Kidney glomerular epithelial cell (primary cell): ENCODE data around the gene TLE3.

Experiments
- DNase-seq: peaks from one replicate; lab custom pipeline; 2025; lab: John Stamatoyannopoulos, UW

TLE3 gene

DNA sequence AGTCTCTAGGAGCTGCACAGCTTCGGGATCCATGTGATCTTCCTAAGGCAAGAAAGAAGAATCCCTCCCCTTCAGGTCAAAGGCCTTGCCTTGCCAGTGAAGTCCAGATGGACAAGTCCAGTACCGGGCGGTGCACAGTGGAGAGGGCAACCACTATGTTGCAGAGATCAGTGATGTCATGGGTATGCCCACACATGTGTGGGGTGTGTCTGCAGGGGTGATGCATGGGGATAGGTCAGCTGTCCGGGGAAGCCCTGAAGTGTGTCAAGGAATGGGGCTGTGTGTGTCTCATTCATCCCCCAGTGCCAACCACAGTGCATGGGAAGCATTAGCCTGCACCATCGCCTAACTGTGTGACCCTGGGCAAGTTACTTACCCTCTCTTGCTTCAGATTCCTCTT, 66.5 kb downstream of the TLE3 start:
- DNase-seq, result no peak

DNA sequence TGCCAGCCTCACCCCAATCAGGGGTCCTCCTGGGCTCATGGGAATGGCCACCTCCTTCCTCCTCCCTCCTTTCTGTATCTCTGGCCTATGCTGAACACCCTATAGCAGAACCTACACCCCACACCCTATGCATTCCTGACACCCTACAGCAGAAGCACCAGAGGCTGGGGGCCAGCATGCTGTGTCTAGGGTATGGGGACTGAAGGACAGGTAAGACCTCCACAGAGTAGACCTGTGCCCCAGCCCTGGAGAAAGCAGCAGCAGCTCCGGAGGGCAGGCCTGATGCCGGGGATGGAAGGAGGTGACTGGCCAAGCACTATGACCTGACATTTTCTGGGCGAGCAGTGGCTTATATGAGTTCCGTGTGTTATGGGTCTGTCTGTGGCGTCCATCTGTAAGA, 66.9 kb downstream of the TLE3 start:
- no peak for DNase-seq

DNA sequence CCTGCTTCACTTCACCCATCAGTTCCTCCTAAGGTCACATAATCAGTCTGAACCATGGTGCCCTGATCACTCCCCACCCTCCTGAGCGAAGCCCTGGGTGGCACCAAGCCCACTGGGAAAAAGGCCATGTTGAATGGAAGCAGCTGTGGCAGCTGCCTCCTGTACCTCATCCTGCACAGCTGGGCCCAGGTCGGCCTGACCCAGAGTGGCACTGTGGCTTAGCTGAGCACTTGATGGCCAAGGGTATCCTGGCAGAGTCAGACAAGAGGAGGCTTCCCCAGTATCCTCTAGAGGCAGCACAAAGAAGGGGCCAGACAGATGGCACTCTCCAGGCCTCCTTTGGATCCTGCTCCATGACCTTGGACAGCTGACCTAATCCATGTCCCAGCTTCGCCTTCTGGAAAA, 68.4 kb downstream of the TLE3 start:
- DNase-seq, result no peak

DNA sequence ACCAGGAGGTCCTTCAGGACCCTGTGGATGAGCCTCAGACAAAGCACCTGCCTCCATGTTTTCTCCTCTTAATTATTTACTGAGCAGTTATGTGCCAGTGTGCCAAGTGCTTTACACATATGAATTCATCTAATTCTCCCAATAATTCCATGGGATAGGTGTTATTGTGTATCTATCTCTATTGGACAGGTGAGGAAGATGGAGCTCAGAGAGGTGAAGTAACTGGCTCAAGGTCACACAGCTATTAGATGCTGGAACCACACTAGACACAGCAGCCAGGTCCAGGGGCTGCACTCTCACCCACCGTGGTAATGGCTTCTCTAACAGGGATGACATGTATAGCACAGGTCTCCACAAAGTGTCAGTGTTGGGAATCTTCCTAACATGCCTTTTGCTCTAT, 70.2 kb downstream of the TLE3 start:
- DNase-seq, result no peak

DNA sequence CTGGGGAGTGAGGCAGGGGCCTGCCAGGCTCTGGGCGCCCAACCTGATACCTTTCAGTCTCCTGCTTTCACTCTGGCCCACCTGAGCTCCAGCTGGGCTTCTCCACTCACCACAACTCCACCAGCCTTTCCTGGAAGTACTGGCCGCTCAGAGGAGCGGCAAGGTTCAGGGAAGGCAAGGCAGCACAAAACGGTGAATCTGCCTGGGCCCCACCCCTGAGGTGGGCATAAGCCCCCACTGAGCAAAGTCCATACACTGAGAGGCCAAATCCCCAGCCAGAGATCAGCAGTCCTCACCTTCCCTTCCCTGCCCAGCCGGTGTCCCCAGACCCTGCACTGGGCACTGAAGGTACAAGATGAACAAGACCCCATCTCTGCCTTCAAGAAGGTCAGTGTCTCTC, 70.7 kb downstream of the TLE3 start:
- DNase-seq, result no peak

DNA sequence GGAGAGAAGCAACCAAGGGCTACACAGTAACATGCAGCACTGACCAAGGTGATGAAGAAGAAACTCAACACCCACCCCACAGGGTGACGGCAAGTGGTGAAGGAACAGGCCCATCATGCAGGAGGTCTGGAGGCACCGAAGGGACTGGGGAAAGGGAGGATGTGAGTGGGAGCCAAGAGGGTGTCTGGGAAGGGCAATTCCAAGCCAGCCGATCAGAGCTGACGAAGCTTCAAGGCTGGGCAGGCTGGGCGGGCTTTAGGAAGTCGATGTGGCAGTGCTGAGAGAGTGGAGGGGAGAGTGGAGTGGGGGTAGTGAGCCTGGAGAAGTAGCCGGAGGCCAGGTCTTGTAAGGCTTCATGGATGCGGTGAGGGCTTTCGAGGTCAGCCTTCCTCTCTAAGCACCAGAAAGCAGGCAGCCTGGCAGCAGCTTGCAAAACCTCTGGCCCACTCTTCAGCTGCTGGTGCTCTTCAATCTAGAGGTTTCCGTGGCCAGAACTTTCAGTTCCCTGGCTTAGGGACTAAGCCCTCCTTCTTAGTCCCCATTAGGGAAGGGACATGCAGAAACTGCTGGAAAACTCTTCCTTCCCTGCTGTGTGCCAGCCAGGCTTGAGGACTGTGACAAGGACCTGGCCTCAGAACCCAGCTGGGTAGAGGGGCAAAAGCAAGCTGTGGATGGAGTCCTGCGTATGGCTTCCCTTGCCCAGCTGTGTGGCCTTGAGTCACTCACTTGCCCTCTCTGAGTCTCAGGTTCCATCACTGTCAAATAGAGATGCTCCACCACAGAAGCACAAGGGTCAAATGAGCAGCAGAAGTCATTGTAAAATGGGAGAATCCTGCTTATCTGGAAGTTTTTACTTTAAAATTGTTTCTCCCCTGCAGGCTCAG, 72.1 kb downstream of the TLE3 start:
- no peak for DNase-seq

DNA sequence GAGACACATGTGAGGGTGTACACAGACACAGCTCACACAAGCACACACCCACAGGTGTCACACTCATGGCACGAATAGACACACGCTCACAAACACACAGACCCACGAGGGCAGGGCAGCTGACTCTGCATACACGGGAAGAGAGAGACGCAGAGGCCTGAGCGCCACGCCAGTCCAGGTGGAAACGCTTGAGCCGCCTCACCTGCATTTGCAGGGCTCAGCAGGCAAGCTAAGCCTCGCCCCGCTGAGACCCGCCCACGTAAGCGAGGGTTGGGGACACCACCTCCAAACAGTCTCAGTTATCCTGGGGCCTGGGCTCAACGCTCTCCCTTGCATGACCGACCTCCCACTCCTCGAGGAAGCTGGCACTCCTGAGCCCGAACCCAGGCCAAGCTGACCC, 73.2 kb downstream of the TLE3 start:
- DNase-seq, result no peak

DNA sequence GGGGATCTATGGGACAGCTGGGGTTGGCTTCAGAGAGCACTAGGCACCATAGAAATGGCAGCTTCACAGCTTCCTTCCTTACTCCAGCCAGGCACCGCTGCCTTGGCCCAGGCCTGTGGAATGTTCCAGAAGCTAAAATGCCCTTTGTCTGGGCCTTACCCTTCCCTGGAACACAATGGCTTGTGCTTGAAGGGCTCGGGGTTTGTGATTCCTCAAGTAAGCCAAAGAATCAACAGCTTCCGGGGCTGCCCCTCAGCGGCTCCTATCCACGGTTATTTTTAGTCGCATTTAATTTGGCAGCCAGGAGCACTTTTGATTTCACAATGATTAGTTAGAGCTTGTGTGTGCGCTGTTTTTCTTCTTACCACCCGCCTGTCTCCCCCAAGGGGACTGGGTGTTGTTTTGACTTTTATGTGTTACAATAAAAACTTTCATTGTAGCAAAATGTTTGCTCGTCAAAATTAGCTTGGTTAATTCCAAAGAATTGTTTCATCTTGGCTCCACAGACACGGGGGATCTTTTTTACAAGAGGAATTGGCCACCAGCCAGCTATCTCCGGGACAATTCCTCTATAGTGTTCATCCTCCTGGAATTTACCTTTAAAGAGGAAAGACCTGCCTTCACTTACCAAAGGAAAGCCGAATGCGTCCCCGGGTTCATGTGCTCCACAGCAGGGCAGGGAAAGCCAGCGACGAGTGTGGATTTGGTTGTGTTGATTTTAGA, 73.8 kb downstream of the TLE3 start:
- no peak for DNase-seq

DNA sequence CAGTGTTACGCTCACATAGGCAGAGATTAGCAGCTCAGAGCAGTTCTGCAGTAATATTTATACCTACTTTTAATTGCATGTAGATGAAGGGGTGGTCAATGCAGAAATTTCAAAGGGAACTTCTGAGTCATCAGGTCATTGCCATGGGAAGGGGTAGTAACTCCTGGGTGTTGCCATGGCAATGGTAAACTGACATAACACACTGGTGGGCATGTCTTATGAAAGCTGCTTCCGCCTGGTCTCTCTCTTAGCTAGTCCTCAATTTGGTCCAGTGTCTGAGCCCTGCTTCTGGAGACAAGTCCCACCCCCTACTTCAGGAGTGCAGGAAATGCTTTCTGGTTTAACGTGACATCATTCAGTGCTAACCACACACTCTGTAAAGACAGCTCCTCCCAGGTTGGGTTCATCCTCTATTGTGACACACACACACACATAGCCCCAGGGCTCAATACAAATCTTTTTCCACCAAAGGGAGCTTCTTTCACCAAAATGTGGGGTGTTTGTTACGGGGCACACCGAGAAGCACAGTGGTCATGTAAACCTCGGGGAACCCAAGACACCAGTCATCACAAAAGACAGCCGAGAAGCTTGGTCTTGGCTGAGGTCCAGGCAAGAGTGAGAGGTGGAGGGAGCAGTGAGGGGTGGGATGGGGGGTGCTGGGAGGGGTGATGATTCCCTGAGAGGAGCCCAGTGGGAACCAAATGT, 74.5 kb downstream of the TLE3 start:
- DNase-seq, result peak; percentile 64

DNA sequence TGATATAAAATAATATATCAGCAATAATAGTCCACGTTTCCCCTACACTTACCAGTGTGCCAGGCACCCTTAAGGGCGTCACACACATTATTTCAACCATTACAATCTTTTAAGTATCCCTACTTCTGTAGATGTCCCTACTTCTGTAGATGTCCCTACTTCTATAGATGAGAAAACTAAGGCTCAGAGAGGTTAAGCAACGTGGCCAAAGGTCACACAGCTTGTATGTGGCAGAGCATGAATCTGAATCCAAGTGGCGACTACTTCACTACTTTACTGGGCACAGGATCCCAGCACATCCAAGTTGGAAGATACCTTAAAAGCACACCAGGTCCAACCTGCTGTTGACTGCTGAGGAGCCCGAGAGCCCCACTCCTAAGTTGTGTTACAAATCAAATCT, 77.5 kb downstream of the TLE3 start:
- DNase-seq, result no peak

DNA sequence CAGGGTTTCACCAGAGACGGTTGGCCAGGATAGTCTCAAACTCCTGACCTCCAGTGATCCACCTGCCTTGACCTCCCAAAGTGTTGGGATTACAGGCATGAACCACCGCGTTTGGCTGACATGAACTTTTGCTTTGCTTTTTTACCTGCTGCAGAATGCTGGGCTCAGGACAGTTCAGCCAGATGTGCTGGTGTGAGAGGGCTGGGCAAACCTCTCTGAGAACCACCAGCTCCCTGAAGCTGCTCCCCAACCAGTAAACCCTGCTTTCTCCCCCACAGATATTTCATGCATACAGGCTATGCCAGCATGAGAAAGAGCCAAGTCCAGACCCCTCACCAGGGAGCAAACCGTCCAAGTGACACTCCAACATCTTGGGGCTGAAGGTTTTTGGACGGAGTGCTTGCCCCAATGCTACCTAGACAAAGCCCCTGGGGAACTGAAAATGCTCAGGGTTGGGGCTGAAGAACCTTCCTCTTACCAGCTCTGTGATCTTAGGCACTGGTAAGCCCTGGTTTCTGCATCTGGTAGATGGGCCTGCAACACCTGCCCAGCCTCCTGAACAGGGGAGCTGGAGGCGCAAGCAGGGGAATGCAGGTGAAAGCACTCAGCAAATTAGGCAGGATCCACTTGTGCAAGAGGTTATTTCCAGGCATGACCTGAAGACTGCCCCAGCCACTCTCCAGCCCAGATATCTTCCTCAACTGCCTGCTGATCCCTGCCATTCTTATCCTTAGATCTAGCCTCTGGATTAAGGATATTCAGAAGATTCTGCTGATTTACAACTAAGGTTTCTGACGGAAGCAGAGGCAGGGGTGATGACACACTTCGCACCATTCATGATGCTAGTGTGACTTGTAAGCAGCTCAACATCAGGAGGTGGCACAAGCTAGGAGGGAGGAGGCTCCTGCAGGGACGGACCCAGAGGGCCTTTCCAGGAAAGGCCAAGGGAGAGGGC, 78.8 kb downstream of the TLE3 start:
- DNase-seq, result no peak

DNA sequence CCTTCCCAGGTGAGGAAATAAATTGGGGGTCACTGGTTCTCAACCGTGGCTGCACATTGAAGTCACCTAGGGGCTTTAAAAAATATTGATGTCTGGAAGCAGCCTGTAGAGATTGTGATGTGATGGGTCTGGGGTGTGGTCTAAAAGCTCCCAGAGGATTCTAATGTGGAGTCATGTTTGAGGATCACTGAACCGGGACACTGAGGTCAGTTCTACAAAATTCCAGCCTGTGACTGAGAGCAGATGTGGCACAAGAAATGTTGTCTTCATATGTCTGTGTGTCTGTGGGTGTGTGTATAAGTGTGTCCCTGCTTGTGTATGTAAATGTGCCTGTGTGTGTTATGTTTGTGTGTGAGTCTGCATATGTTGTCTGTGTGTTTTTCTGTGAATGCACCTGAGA, 79.9 kb downstream of the TLE3 start:
- DNase-seq, result no peak

DNA sequence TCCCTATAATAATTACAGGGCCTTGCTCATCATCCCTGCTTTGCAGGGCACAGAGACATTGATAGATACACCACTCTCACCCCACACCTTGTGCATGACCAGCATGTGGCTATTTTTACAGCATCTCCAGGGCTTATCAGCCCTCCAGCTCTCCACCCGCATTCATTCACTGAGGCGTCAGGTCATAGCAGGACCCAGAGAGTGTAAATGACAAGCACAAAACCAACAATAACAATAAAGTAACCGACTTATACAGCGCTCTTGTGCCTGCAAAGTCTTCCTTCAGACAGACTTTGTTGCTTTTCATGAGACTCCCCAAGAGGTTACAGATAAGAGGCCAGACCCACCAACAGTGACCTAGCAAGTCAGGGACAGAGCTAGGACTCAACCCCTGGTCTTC, 80.7 kb downstream of the TLE3 start:
- DNase-seq, result no peak

DNA sequence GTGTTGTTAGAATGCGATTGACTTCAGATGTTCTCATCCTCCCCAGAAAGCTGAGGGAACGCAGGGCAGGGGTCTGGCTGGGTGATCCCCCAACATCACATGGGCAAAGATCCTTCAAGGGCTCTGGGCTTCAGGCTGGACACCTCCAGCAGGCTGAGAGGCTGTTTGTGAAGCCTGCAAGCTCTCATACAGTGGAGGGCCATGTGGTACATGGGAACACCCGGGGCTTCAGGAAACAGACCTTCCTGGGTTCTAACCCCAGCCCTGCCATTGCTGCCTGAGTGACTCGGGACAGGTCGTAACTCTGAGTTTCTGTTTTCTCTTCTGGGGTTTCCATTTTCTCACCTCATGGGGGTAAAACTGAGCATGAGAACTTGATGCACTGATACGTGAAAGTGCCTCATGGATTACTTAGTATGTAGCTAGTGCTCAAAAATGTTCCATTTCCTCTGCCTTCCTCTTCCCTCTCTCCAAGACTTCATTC, 81.2 kb downstream of the TLE3 start:
- DNase-seq, result no peak

DNA sequence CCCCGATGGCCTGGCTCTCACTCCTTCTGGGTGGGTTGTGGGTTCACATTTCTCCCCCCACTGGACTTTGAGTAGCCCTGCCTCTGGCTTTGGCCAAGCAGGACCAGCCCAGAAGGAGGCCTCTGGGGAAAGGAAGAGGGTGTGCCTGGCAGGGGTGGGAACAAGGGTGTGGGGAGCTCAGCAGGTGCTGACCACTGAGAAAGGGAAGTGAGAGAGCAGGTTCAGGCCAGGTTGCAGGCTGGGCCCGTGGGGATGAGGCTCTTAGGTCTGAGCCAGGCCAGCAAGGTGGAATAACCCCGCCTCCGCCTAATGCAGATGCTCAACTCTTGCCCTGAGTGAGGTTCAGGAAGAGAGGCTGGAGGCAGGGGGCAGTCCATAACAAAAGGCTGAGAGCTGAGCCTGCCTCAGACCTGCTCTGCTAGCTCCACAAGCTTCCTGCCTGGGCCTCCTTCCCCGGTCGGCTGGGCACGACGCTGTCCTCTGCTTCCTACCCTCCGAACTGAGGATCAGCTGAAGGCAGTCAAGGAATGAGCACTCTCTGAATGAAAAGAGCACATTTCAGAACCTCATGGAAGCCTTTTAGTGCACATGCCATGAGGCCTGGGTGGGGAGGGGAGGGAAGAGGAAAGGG, 82.7 kb downstream of the TLE3 start:
- DNase-seq, result no peak

DNA sequence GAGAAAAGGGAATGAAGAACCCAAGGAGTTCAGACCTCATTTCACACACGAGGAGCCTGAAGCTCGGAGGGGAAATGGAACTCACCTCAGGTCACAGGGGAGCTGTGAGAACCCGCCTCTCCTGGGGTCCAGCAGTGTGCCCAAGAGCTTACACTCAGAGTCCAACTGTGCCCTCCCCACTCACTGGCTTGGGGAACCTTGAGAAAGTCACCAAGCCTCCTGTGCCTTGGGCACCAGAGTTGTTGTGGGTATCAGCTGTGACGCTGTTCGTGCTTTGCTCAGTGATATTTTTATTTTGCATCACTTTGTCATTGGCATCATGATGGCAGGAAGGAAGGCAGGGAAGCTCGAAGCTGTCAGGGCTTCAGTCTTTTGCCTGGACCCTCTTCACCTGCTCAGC, 83.4 kb downstream of the TLE3 start:
- no peak for DNase-seq

DNA sequence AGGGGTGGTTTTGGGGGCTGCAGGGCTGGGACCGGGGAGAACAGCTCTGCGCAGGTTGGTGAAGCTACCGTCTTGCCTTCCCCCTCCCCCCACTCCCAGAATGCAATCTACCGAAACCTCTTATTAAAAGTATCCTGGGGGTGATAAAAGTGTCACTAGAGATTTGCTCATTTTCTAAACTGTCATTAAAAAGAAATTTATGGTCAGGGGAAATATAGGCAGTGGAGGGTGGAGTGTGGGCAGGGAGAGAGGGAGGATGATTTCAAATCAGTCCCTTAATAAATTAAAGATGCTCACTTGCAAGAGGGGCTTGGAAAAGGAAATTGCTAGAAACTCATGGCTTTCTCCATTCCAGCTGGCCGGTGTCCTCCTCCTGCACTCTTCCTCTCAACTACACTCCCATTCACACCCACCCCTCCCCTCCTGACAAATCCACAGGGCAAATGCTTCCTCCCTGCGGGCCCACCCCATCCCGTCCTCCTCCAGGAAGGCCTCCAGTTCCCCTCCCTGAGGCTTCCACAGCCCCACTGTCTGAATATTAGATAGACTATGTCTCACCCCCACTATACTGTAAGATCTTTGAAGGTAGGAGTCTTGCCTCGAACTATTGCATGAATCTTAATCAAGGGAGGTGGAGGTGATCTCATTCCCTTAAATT, 83.9 kb downstream of the TLE3 start:
- no peak for DNase-seq

DNA sequence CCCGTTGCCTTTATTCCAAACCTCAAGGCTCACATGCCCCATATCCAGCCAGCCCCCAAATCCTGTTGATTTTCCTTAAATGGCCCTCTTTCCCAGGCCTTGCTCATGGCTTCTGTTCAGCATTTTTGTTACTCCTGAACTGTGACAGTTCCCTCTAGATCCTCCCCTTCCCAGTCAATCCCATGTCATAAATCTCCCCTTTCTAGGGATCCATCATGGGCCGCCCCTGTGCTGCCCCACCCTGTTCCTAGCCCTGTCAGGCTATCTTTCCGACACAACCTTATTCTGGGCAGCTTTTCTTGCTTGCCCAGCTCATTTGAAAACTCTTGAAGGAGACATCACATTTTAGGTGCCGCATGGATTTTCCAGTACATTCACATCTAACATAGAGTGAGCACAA, 84.8 kb downstream of the TLE3 start:
- DNase-seq, result no peak

DNA sequence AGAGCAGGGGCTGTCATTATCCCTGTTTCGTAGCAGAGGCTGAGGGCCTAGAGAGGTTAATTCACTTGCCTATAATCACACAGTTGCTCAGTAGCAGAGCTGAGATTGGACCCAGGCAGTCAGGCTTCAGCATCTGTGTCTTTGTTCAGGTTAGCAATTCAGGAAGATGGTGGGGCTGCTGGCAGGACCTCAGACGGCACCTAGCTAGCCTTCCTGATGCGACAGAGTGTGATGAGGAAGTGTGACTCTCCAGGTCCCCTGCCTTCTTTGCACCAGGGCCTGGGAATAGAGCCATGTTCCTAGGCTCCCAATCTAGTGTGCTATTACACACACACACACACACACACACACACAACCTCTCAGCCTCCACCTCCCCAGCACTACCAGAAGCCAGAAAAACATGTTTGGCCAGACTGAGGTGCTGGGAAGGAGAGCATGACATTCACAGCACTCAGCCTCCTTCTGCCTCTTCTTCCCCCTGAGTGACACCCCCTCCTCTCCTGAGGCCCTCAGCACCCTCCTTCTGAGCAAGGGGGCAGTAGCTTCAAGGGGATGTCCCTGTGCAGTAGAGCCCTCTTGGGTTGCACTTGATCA, 88.9 kb downstream of the TLE3 start:
- no peak for DNase-seq
